ENCODE measurements around the gene MAGOHB.
A peak's percentile ranks its signal among the peaks of the same experiment; 100 is the strongest.

MAGOHB gene

GRCh38 chr12:10562306-10562933 lies 51.0 kb downstream of the MAGOHB start:
- H3K27me3 ChIP-seq (replicated peaks; ENCODE audit: control insufficient read depth, insufficient read depth, low read length), result no peaks in the 10 kb centered on the region
- TF ChIP-seq, protein P1, sequence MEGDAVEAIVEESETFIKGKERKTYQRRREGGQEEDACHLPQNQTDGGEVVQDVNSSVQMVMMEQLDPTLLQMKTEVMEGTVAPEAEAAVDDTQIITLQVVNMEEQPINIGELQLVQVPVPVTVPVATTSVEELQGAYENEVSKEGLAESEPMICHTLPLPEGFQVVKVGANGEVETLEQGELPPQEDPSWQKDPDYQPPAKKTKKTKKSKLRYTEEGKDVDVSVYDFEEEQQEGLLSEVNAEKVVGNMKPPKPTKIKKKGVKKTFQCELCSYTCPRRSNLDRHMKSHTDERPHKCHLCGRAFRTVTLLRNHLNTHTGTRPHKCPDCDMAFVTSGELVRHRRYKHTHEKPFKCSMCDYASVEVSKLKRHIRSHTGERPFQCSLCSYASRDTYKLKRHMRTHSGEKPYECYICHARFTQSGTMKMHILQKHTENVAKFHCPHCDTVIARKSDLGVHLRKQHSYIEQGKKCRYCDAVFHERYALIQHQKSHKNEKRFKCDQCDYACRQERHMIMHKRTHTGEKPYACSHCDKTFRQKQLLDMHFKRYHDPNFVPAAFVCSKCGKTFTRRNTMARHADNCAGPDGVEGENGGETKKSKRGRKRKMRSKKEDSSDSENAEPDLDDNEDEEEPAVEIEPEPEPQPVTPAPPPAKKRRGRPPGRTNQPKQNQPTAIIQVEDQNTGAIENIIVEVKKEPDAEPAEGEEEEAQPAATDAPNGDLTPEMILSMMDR (IDR thresholded peaks at IDR 0.05; ENCODE audit: insufficient read depth, low read length, poor library complexity, severe bottlenecking), result peak; percentile 46
- no peak overlapping the region for H3K4me3 ChIP-seq (replicated peaks; ENCODE audit: low read depth, low read length)
- no peaks in the 10 kb centered on the region for H3K36me3 ChIP-seq (ENCODE audit: control insufficient read depth, insufficient read depth, low read length)
- DNase-seq (ENCODE audit: extremely low read depth, insufficient read length), result no peak

GRCh38 chr12:10559244-10559643 lies 54.2 kb downstream of the MAGOHB start:
- TF ChIP-seq, protein P1 (IDR thresholded peaks at IDR 0.05; ENCODE audit: insufficient read depth, low read length, poor library complexity, severe bottlenecking), result no peak
- Histone ChIP-seq H3K4me3 (replicated peaks; ENCODE audit: low read depth, low read length) (no peak overlapping the region), H3K27me3 (replicated peaks; ENCODE audit: control insufficient read depth, insufficient read depth, low read length) (no peaks in the 10 kb centered on the region), H3K36me3 (ENCODE audit: control insufficient read depth, insufficient read depth, low read length) (no peaks in the 10 kb centered on the region)
- DNase-seq (ENCODE audit: extremely low read depth, insufficient read length), result no peak

GRCh38 chr12:10558789-10559188 lies 54.6 kb downstream of the MAGOHB start:
- TF ChIP-seq, protein P1 (IDR thresholded peaks at IDR 0.05; ENCODE audit: insufficient read depth, low read length, poor library complexity, severe bottlenecking), result no peak
- no peaks in the 10 kb centered on the region for H3K27me3 ChIP-seq (replicated peaks; ENCODE audit: control insufficient read depth, insufficient read depth, low read length)
- H3K36me3 ChIP-seq (ENCODE audit: control insufficient read depth, insufficient read depth, low read length), result no peaks in the 10 kb centered on the region
- no peak for DNase-seq (ENCODE audit: extremely low read depth, insufficient read length)
- no peak overlapping the region for H3K4me3 ChIP-seq (replicated peaks; ENCODE audit: low read depth, low read length)

- TF ChIP-seq, protein P1 (IDR thresholded peaks at IDR 0.05; ENCODE audit: insufficient read depth, low read length, poor library complexity, severe bottlenecking), result no peak
- no peak overlapping the region for H3K4me3 ChIP-seq (replicated peaks; ENCODE audit: low read depth, low read length)
- no peaks in the 10 kb centered on the region for H3K27me3 ChIP-seq (replicated peaks; ENCODE audit: control insufficient read depth, insufficient read depth, low read length)
- DNase-seq (ENCODE audit: extremely low read depth, insufficient read length), result no peak
- no peaks in the 10 kb centered on the region for H3K36me3 ChIP-seq (ENCODE audit: control insufficient read depth, insufficient read depth, low read length)
Observed at GRCh38 chr12:10558301-10558700, 55.1 kb downstream of the MAGOHB start.

- TF ChIP-seq, protein P1 (IDR thresholded peaks at IDR 0.05; ENCODE audit: insufficient read depth, low read length, poor library complexity, severe bottlenecking), result no peak
- peak; percentile 30 for DNase-seq (ENCODE audit: extremely low read depth, insufficient read length)
- H3K36me3 ChIP-seq (ENCODE audit: control insufficient read depth, insufficient read depth, low read length), result no peaks in the 10 kb centered on the region
- H3K4me3 ChIP-seq (replicated peaks; ENCODE audit: low read depth, low read length), result no peak overlapping the region
- no peaks in the 10 kb centered on the region for H3K27me3 ChIP-seq (replicated peaks; ENCODE audit: control insufficient read depth, insufficient read depth, low read length)
Observed at GRCh38 chr12:10557766-10558165, 55.6 kb downstream of the MAGOHB start.

DNA sequence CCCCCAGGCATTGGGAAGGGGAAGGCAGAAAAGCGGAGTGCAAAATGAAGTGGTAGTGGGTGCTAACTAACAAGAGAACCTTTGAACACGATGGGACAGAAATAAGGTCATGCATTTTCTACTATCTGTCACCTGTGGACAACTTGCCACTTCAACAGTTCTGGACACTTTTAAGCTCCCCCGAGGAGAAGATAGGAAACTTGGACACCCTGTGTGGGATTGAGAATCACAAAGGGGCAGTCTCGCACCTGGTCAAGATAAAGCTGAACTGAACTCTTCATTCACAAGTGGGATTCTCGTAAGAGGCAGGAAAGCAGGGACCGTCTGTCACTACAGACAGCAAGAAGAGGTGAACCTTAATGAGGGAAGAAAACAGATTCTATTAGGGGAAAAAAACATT lies 56.1 kb downstream of the MAGOHB start:
- Histone ChIP-seq H3K36me3 (ENCODE audit: control insufficient read depth, insufficient read depth, low read length) (no peaks in the 10 kb centered on the region), H3K27me3 (replicated peaks; ENCODE audit: control insufficient read depth, insufficient read depth, low read length) (no peaks in the 10 kb centered on the region), H3K4me3 (replicated peaks; ENCODE audit: low read depth, low read length) (no peak overlapping the region)
- DNase-seq (ENCODE audit: extremely low read depth, insufficient read length), result no peak
- TF ChIP-seq, protein P1 (IDR thresholded peaks at IDR 0.05; ENCODE audit: insufficient read depth, low read length, poor library complexity, severe bottlenecking), result no peak
